ENCODE data around the gene TOM1L1. TPM values are rescaled to one million over a fixed set of nuclear protein-coding genes. Genes with fewer than 3 reads are reported as not detected.

TOM1L1 gene
- total RNA-seq, 1 experiment from 2014 or later, result 55.4 TPM

DNA sequence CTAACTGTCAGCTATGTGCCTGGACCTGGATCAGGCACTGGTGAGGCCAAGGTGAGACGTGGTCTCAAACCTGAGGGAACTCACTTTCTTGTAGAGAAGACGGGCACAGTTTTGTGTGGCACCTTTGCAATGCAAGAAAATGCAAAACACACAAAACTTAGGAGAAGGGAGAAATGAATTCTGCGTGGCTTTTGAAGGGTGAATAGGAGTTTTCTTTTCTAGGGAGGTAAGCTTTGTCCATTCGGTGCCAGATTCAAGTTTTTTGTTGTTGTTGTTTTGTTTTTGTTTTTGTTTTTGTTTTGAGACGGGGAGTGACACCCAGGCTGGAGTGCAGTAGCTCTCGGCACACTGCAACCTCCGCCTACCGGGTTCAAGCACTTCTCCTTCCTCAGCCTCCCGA, 1.4 kb downstream of the TOM1L1 start:
- no peak for DNase-seq (ENCODE audit: low spot score)
- no peaks in the 10 kb centered on the region for H3K27me3 ChIP-seq (replicated peaks; ENCODE audit: insufficient read depth, low read depth, low read length, poor library complexity)
- TF ChIP-seq EZH2 (IDR thresholded peaks at IDR 0.05; ENCODE audit: borderline replicate concordance, low read depth, low read length, poor library complexity, severe bottlenecking), result no peak
- TF ChIP-seq, protein P1, sequence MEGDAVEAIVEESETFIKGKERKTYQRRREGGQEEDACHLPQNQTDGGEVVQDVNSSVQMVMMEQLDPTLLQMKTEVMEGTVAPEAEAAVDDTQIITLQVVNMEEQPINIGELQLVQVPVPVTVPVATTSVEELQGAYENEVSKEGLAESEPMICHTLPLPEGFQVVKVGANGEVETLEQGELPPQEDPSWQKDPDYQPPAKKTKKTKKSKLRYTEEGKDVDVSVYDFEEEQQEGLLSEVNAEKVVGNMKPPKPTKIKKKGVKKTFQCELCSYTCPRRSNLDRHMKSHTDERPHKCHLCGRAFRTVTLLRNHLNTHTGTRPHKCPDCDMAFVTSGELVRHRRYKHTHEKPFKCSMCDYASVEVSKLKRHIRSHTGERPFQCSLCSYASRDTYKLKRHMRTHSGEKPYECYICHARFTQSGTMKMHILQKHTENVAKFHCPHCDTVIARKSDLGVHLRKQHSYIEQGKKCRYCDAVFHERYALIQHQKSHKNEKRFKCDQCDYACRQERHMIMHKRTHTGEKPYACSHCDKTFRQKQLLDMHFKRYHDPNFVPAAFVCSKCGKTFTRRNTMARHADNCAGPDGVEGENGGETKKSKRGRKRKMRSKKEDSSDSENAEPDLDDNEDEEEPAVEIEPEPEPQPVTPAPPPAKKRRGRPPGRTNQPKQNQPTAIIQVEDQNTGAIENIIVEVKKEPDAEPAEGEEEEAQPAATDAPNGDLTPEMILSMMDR (conservative IDR thresholded peaks at IDR 0.05; ENCODE audit: low read depth, low read length), result no peak
- peak overlapping the region; percentile 74 for H3K4me3 ChIP-seq (ENCODE audit: low read depth, low read length, poor library complexity, severe bottlenecking)
- H3K9me3 ChIP-seq (ENCODE audit: low read depth, low read length, poor library complexity, severe bottlenecking), result no peaks in the 10 kb centered on the region
- ChIA-PET CTCF (no interaction called here), POLR2A (ENCODE audit: low non-redundant PET) (no interaction called here)
- no TSS peak for BruUV-seq (replicated peaks)
- H3K27ac ChIP-seq (ENCODE audit: low read depth, low read length, poor library complexity, severe bottlenecking), result peak overlapping the region; percentile 55
- intact Hi-C loops (cut with micrococcal nuclease; ENCODE audit: unreplicated experiment), result no loop called here
- peaks cover 9% of the 10 kb centered on the region for H3K36me3 ChIP-seq (ENCODE audit: insufficient read depth, low read length, poor library complexity, severe bottlenecking)
- peaks cover 9% of the 10 kb centered on the region for H3K4me1 ChIP-seq (ENCODE audit: insufficient read depth, low read length, poor library complexity, severe bottlenecking)

- ChIA-PET POLR2A (ENCODE audit: low non-redundant PET) (no interaction called here), CTCF (no interaction called here)
- H3K27me3 ChIP-seq (replicated peaks; ENCODE audit: insufficient read depth, low read depth, low read length, poor library complexity), result no peaks in the 10 kb centered on the region
- no peaks in the 10 kb centered on the region for H3K9me3 ChIP-seq (ENCODE audit: low read depth, low read length, poor library complexity, severe bottlenecking)
- no peak overlapping the region for H3K27ac ChIP-seq (ENCODE audit: low read depth, low read length, poor library complexity, severe bottlenecking)
- no peak for TF ChIP-seq EZH2 (IDR thresholded peaks at IDR 0.05; ENCODE audit: borderline replicate concordance, low read depth, low read length, poor library complexity, severe bottlenecking)
- TF ChIP-seq, protein P1 (conservative IDR thresholded peaks at IDR 0.05; ENCODE audit: low read depth, low read length), result no peak
- H3K4me1 ChIP-seq (ENCODE audit: insufficient read depth, low read length, poor library complexity, severe bottlenecking), result peaks cover 9% of the 10 kb centered on the region
- H3K4me3 ChIP-seq (ENCODE audit: low read depth, low read length, poor library complexity, severe bottlenecking), result no peak overlapping the region
- intact Hi-C loops (cut with micrococcal nuclease; ENCODE audit: unreplicated experiment), result no loop called here
- H3K36me3 ChIP-seq (ENCODE audit: insufficient read depth, low read length, poor library complexity, severe bottlenecking), result peaks cover 15% of the 10 kb centered on the region
- DNase-seq (ENCODE audit: low spot score), result no peak
- BruUV-seq (replicated peaks), result no TSS peak
Observed at GRCh38 chr17:54902611-54903010, 2.0 kb downstream of the TOM1L1 start.

DNA sequence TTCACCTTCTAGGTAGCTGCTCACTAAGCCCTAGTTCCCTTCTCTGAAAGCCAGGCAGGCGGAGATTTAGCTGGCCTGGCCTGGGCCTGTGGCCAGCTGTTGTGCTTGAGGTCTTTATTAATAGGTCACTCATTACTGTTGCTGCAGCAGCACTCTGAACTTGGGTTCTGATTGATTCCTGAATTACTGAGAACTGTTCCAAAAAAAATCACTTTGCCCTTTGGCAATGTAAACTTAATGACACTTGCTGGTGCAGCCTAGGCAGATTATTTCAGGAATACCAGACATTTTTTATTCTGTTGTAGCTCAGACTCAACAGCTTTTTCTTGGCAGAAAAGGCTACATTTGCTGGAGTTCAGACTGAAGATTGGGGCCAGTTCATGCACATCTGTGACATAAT, 2.7 kb downstream of the TOM1L1 start:
- ChIA-PET CTCF (no interaction called here), POLR2A (ENCODE audit: low non-redundant PET) (no interaction called here)
- H3K9me3 ChIP-seq (ENCODE audit: low read depth, low read length, poor library complexity, severe bottlenecking), result no peaks in the 10 kb centered on the region
- H3K27me3 ChIP-seq (replicated peaks; ENCODE audit: insufficient read depth, low read depth, low read length, poor library complexity), result no peaks in the 10 kb centered on the region
- intact Hi-C loops (cut with micrococcal nuclease; ENCODE audit: unreplicated experiment), result no loop called here
- H3K27ac ChIP-seq (ENCODE audit: low read depth, low read length, poor library complexity, severe bottlenecking), result no peak overlapping the region
- peaks cover 22% of the 10 kb centered on the region for H3K36me3 ChIP-seq (ENCODE audit: insufficient read depth, low read length, poor library complexity, severe bottlenecking)
- BruUV-seq (replicated peaks), result no TSS peak
- no peak overlapping the region for H3K4me3 ChIP-seq (ENCODE audit: low read depth, low read length, poor library complexity, severe bottlenecking)
- no peak for DNase-seq (ENCODE audit: low spot score)
- peaks cover 9% of the 10 kb centered on the region for H3K4me1 ChIP-seq (ENCODE audit: insufficient read depth, low read length, poor library complexity, severe bottlenecking)
- no peak for TF ChIP-seq EZH2 (IDR thresholded peaks at IDR 0.05; ENCODE audit: borderline replicate concordance, low read depth, low read length, poor library complexity, severe bottlenecking)
- TF ChIP-seq, protein P1 (conservative IDR thresholded peaks at IDR 0.05; ENCODE audit: low read depth, low read length), result no peak

Data from A673 (cell line).